CD4-positive, alpha-beta memory T cell (primary cell): ENCODE measurements around the gene RGMB. TPM values are rescaled to one million over a fixed set of nuclear protein-coding genes. Genes with fewer than 3 reads are reported as not detected.

Source experiments
- CTCF ChIA-PET: fragments of 350-600 bp; sonication (Branson Sonifier 250); formaldehyde crosslinking; loops from one replicate; lab custom pipeline; 2021; ENCODE audit warnings: inconsistent platforms; ENCODE audit not compliant: partially characterized antibody; lab: Charles Lee
- POLR2A ChIA-PET: fragments of 350-600 bp; sonication (Branson Sonifier 250); formaldehyde crosslinking; loops from one replicate; lab custom pipeline; 2021; ENCODE audit not compliant: partially characterized antibody; lab: Charles Lee
- DNase-seq, 5 donors: peaks; one replicate each; pipeline versions ENCODE4 v3.0.0 to v3.0.0-alpha.2; 2020 to 2022; ENCODE audit warnings: mixed read lengths in 1 of 5
- H3K27ac ChIP-seq: one replicate; pipeline ENCODE4 v1.7.0; 2013; ENCODE audit warnings: low read depth, low read length
- H3K27me3 ChIP-seq: 2 replicates; pipeline ENCODE4 v1.7.0; 2013; ENCODE audit warnings: mild to moderate bottlenecking, low read length, moderate library complexity; ENCODE audit not compliant: insufficient read depth
- H3K36me3 ChIP-seq: 2 replicates; pipeline ENCODE4 v1.7.0; 2013; ENCODE audit warnings: mild to moderate bottlenecking, low read length, moderate library complexity; ENCODE audit not compliant: insufficient read depth
- H3K4me1 ChIP-seq: 2 replicates; pipeline ENCODE4 v1.7.0; 2013; ENCODE audit warnings: mild to moderate bottlenecking, low read length, moderate library complexity; ENCODE audit not compliant: insufficient read depth
- H3K4me3 ChIP-seq, 2 donors: one replicate each; pipeline ENCODE4 v1.7.0; 2013; ENCODE audit warnings: low read length in 2 of 2, mild to moderate bottlenecking in 1 of 2
- H3K9me3 ChIP-seq, 2 donors: one replicate each; pipeline ENCODE4 v1.7.0; 2013; ENCODE audit warnings: low read length in 2 of 2, control low read depth in 1 of 2; ENCODE audit not compliant: control insufficient read depth in 1 of 2
- H3K27ac Mint-ChIP-seq, 7 donors: one replicate each; pipeline ENCODE4 v1.8.0; 2020 to 2021; ENCODE audit warnings: mixed read lengths in 7 of 7, mild to moderate bottlenecking in 6 of 7, inconsistent platforms in 3 of 7, moderate library complexity in 3 of 7
- H3K27me3 Mint-ChIP-seq, 2 donors: one replicate each; pipeline ENCODE4 v1.8.0; 2020 to 2021; ENCODE audit warnings: mixed read lengths in 2 of 2
- H3K36me3 Mint-ChIP-seq, 2 donors: one replicate each; pipeline ENCODE4 v1.8.0; 2020 to 2021; ENCODE audit warnings: mixed read lengths in 2 of 2, inconsistent platforms in 1 of 2, mild to moderate bottlenecking in 1 of 2
- H3K4me1 Mint-ChIP-seq, 4 donors: one replicate each; pipeline ENCODE4 v1.8.0; 2020 to 2021; ENCODE audit warnings: mixed read lengths in 4 of 4, mild to moderate bottlenecking in 1 of 4
- H3K4me3 Mint-ChIP-seq, 8 donors: one replicate each; pipeline ENCODE4 v1.8.0; 2020 to 2021; ENCODE audit warnings: mixed read lengths in 8 of 8, mild to moderate bottlenecking in 7 of 8, moderate library complexity in 6 of 8, inconsistent platforms in 3 of 8
- H3K9me3 Mint-ChIP-seq, 8 donors: one replicate each; pipeline ENCODE4 v1.8.0; 2020 to 2021; ENCODE audit warnings: mixed read lengths in 8 of 8, mild to moderate bottlenecking in 5 of 8, inconsistent platforms in 3 of 8, moderate library complexity in 1 of 8
- intact Hi-C: fragments of 100-400 bp; cut with micrococcal nuclease; formaldehyde crosslinking; loops from one replicate; pipeline ENCODE4 v1.15.1; 2023
- polyA plus RNA-seq, 2 donors: library from polyadenylated mRNA; unstranded; fragments of 300-500 nt; fragmentation: Illumina TruSeq; gene quantifications; one replicate each; pipeline ENCODE4 v1.2.3, GENCODE V29; 2021
- total RNA-seq, 2 experiments: library from RNA; stranded (reverse); gene quantifications; one replicate each; pipeline ENCODE4 v1.2.3, GENCODE V29; 2021

RGMB gene
- total and polyA plus RNA-seq, 4 experiments from 2014 or later = 5.4 to 17.0 (median 12.1) TPM

DNA sequence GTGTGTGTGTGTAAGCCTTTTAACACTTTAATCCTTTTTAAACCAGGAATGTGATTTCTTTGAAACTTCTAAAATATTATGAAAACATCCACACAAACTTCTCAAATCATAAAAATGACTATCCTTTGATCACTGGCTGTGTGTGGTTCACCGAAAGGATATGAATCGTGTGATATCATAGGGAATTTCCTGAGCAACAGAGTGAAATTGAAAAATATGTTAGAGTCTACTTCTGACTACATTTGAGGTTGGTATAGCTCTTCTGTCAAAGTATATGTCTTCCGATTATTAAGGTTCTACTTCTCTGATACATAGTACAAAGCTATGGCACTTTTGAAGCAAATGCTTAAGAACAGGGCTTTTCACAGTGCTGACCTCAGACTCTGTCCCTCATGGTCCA lies 40.3 kb downstream of the RGMB start:
- CTCF ChIA-PET = no interaction called here
- Histone ChIP-seq H3K27ac (no peak overlapping the region), H3K36me3 (no peaks in the 10 kb centered on the region), H3K27me3 (no peaks in the 10 kb centered on the region), H3K9me3 (no peaks in the 10 kb centered on the region), H3K4me3 (no peak overlapping the region), H3K4me1 (no peaks in the 10 kb centered on the region)
- Mint-ChIP-seq H3K36me3 (peaks cover 0 to 3% of the 10 kb centered on the region in 2 donors), H3K4me1 (peaks cover 0 to 1% (median 0%) of the 10 kb centered on the region in 4 donors), H3K27ac (no peak overlapping the region), H3K27me3 (no peaks in the 10 kb centered on the region), H3K4me3 (no peak overlapping the region), H3K9me3 (peaks cover 0 to 1% (median 0%) of the 10 kb centered on the region in 8 donors)
- intact Hi-C loops = no loop called here
- POLR2A ChIA-PET = no interaction called here
- DNase-seq = no peak

DNA sequence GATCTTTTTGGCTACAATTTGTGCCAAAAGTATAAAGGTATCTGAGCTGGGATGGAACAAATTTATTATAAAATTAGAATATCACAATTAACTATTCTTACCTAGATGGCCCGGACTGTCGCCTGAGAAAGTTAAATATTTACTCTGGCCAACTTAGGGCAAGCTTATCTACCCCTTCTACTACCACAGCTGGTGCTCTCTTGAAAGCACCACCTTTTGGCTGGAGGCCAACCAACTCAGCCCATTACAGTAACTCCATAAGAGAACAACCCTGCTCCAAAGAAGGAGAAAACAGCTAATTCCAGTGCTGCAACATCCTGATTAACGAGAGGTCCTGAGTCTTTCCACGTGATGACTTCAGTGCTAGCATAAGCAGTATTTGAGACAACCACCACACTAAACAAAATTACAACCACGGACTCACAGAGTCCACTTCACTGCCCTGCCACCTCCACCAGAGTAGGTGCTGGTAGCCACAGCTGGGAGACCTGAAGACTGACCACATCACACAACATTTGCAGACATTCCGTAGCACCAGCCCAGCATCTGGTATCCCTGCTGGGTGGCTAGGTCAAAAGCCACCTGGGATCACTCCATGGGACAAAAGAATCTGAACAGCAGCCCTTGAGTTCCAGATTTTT lies 43.2 kb downstream of the RGMB start:
- peaks cover 0 to 1% (median 0%) of the 10 kb centered on the region in 4 donors for H3K4me1 Mint-ChIP-seq
- H3K36me3 ChIP-seq = no peaks in the 10 kb centered on the region
- no peak overlapping the region for H3K4me3 Mint-ChIP-seq
- no peak overlapping the region for H3K27ac Mint-ChIP-seq
- no peak overlapping the region for H3K27ac ChIP-seq
- no peak overlapping the region for H3K4me3 ChIP-seq
- ChIA-PET POLR2A (no interaction called here), CTCF (no interaction called here)
- DNase-seq = no peak
- intact Hi-C loops = no loop called here
- H3K9me3 Mint-ChIP-seq = peaks cover 0 to 15% (median 6%) of the 10 kb centered on the region in 8 donors
- H3K9me3 ChIP-seq = no peaks in the 10 kb centered on the region
- no peaks in the 10 kb centered on the region for H3K27me3 ChIP-seq
- H3K27me3 Mint-ChIP-seq = peaks cover 0 to 1% of the 10 kb centered on the region in 2 donors
- peaks cover 5 to 20% of the 10 kb centered on the region in 2 donors for H3K36me3 Mint-ChIP-seq
- H3K4me1 ChIP-seq = no peaks in the 10 kb centered on the region

DNA sequence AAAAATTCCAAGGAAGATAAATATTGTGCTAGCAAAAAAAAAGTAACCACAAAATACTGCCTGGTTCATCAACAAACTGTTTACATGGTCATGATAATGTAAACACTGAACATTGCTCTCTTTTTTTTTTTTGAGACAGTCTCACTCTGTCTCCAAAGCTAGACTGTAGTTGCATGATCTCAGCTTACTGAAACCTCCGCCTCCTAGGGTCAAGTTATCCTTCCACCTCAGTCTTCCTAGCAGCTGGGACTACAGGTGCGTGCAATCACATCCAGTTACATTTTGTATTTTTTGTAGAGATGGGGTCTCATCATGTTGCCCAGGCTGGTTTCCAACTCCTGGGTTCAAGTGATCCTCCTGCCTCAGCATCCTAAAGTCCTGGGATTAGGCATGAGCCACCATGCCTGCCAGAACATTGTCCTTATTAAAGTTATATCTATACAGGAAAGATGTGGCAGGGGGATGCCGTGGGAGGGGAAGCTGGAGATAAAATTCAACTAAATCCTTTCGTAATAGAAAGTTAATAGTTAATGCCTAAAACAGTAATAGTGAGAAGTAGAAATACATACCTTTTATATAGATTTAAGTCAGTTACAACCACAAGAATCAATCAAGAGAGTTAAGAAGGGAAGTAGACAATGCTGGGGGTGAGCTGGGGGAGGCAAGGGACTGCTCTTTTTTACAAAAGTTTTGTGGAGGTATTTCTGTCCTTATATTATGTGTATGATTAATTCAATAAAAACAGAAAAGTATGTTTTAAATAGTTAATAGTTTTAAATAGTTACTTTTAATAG lies 52.3 kb downstream of the RGMB start:
- peaks cover 0 to 7% of the 10 kb centered on the region in 2 donors for H3K36me3 Mint-ChIP-seq
- intact Hi-C loops = loop anchor here (5.0 kb wide), 1 partner anchor 1663 kb away; no protein-coding TSS in a partner anchor
- H3K27me3 Mint-ChIP-seq = no peaks in the 10 kb centered on the region
- POLR2A ChIA-PET = no interaction called here
- no peaks in the 10 kb centered on the region for H3K27me3 ChIP-seq
- no peak overlapping the region for H3K27ac Mint-ChIP-seq
- no peak overlapping the region for H3K4me3 ChIP-seq
- CTCF ChIA-PET = no interaction called here
- DNase-seq = no peak
- no peak overlapping the region for H3K27ac ChIP-seq
- H3K4me1 ChIP-seq = no peaks in the 10 kb centered on the region
- H3K4me1 Mint-ChIP-seq = no peaks in the 10 kb centered on the region
- no peaks in the 10 kb centered on the region for H3K9me3 ChIP-seq
- H3K36me3 ChIP-seq = no peaks in the 10 kb centered on the region
- no peak overlapping the region for H3K4me3 Mint-ChIP-seq
- peaks cover 0 to 8% (median 5%) of the 10 kb centered on the region in 8 donors for H3K9me3 Mint-ChIP-seq

DNA sequence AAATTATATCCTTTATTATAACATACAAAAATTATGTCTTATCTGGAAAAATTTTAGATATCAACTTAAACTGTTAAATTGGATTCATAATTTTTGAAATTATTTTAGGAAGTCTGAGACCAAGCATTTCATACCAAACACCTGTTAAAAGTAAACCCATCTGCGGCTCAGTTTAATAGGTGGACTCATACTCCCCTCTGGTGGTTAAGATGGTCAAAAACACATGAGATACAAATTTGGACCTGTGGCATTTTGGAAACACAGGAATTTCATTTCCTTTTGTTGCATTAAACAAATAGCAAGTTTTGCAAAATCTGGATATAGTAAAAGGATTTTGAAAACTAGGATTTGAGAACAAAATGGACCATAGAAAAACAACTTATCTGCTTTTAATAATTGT lies 53.7 kb downstream of the RGMB start:
- H3K36me3 Mint-ChIP-seq = no peaks in the 10 kb centered on the region
- DNase-seq = peak in 3 of 5 donors; percentile 5 to 16 (median 14)
- no peak overlapping the region for H3K4me3 Mint-ChIP-seq
- Histone ChIP-seq H3K27me3 (no peaks in the 10 kb centered on the region), H3K9me3 (no peaks in the 10 kb centered on the region), H3K27ac (no peak overlapping the region), H3K4me1 (no peaks in the 10 kb centered on the region), H3K4me3 (no peak overlapping the region), H3K36me3 (no peaks in the 10 kb centered on the region)
- POLR2A ChIA-PET = no interaction called here
- intact Hi-C loops = loop anchor here (5.0 kb wide), 1 partner anchor 1665 kb away; no protein-coding TSS in a partner anchor
- CTCF ChIA-PET = no interaction called here
- no peaks in the 10 kb centered on the region for H3K9me3 Mint-ChIP-seq
- no peaks in the 10 kb centered on the region for H3K4me1 Mint-ChIP-seq
- no peak overlapping the region for H3K27ac Mint-ChIP-seq
- no peaks in the 10 kb centered on the region for H3K27me3 Mint-ChIP-seq

DNA sequence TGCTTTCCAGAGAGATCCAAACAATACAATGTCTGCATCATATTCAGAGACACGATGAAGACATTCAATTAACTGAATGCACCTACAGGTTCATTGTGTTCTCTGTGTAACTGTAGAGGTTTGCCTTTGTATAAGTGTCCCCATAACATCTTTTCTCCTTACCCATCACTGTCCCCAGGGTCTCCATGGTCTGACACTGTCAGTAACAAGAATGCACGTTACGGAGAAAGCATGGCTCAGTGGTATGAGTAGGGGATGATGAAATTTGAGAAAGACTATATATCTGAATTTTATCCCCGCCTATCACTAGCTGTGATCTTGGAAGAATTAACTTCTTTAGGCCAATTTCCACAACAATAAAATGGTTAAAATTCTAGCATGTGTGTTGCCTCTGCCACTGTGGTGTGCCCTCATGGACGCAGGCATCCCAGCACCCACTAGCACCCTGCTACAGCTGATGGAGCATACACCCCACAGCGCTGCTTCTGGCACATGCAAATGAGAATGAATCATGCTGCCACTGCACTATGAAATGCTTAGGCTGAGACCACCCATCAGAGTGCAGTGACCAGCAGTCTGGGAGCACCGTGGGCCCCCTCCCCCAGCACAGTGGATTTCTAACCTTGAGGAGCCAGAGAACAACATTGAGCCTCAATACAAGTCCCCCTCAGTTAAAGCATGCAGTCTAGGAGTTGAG lies 54.3 kb downstream of the RGMB start:
- Histone ChIP-seq H3K4me3 (no peak overlapping the region), H3K36me3 (no peaks in the 10 kb centered on the region), H3K4me1 (no peaks in the 10 kb centered on the region), H3K27me3 (no peaks in the 10 kb centered on the region), H3K9me3 (no peaks in the 10 kb centered on the region), H3K27ac (no peak overlapping the region)
- no peaks in the 10 kb centered on the region for H3K4me1 Mint-ChIP-seq
- no peaks in the 10 kb centered on the region for H3K36me3 Mint-ChIP-seq
- intact Hi-C loops = loop anchor here (5.0 kb wide), 1 partner anchor 1665 kb away; no protein-coding TSS in a partner anchor
- CTCF ChIA-PET = no interaction called here
- H3K27ac Mint-ChIP-seq = no peak overlapping the region
- H3K9me3 Mint-ChIP-seq = no peaks in the 10 kb centered on the region
- no peak for DNase-seq
- H3K27me3 Mint-ChIP-seq = no peaks in the 10 kb centered on the region
- H3K4me3 Mint-ChIP-seq = no peak overlapping the region
- POLR2A ChIA-PET = no interaction called here

DNA sequence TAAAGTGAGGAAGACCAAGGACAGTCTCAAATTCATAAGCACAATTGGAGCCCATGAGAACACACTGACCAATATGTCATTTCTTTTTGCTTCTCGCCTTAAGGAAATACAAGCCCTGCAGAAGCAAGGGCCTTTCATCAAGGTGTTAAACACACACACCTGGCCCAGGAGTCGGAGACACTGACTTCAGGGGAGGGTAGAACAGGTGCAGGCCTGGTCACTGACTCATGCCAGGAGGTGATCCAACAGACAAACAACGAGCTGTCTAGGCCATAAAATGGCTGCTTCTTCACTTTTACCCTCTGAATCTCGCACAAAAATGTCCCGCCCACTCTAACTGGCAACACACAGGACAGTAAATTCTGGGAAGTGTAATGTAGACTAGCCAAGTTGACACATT lies 62.7 kb downstream of the RGMB start:
- no peaks in the 10 kb centered on the region for H3K27me3 ChIP-seq
- H3K4me1 ChIP-seq = no peaks in the 10 kb centered on the region
- intact Hi-C loops = no loop called here
- ChIA-PET POLR2A (no interaction called here), CTCF (no interaction called here)
- no peaks in the 10 kb centered on the region for H3K9me3 ChIP-seq
- no peak overlapping the region for H3K4me3 ChIP-seq
- no peaks in the 10 kb centered on the region for H3K9me3 Mint-ChIP-seq
- no peaks in the 10 kb centered on the region for H3K36me3 ChIP-seq
- H3K4me3 Mint-ChIP-seq = no peak overlapping the region
- no peak for DNase-seq
- no peaks in the 10 kb centered on the region for H3K27me3 Mint-ChIP-seq
- H3K4me1 Mint-ChIP-seq = peaks cover 0 to 5% (median 3%) of the 10 kb centered on the region in 4 donors
- H3K36me3 Mint-ChIP-seq = peaks cover 0 to 27% of the 10 kb centered on the region in 2 donors
- no peak overlapping the region for H3K27ac Mint-ChIP-seq
- H3K27ac ChIP-seq = no peak overlapping the region
